Skin of body (tissue), 2 donors: ENCODE data around the gene TYMP. TPM values are rescaled to one million over a fixed set of nuclear protein-coding genes. Genes with fewer than 3 reads are reported as not detected.

Experiments
- DNase-seq: peaks from one replicate; lab custom pipeline; 2025; lab: John Stamatoyannopoulos, UW
- total RNA-seq: library from RNA; depleted of rRNA; stranded (reverse); fragments of >200 nt; gene quantifications from one replicate; pipeline ENCODE4 v1.2.3, GENCODE V29; 2014

The TYMP gene
- total RNA-seq, 1 donor from 2014 or later = 16.3 TPM

GRCh38 chr22:50505776-50506610 lies 23.8 kb downstream of the TYMP start:
- DNase-seq = no peak

DNA sequence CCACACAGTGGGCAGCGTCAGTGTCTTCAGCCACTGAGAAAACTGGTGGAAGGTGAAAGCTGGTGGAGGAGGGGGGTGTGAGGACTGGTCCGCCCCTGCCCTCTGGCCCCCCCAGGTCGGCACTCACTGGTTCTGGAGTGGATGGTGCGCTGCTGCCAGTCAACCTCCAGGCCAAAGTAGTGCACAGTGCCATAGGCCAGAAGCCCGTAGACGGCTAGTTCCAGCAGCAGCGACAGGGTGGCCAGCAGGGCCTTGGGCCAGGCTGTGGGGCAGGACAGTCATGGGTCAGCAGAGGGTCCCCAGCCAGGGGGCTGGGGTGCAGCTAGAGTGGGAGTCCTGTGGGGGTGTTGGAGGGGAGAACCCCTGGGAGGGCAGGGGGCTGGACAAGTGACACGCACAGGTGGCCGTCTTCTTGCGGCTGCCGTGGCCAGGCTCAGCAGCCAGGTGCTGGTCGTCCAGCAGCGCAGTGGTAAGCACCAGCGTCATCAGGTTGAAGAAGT lies 24.5 kb downstream of the TYMP start:
- no peak for DNase-seq

DNA sequence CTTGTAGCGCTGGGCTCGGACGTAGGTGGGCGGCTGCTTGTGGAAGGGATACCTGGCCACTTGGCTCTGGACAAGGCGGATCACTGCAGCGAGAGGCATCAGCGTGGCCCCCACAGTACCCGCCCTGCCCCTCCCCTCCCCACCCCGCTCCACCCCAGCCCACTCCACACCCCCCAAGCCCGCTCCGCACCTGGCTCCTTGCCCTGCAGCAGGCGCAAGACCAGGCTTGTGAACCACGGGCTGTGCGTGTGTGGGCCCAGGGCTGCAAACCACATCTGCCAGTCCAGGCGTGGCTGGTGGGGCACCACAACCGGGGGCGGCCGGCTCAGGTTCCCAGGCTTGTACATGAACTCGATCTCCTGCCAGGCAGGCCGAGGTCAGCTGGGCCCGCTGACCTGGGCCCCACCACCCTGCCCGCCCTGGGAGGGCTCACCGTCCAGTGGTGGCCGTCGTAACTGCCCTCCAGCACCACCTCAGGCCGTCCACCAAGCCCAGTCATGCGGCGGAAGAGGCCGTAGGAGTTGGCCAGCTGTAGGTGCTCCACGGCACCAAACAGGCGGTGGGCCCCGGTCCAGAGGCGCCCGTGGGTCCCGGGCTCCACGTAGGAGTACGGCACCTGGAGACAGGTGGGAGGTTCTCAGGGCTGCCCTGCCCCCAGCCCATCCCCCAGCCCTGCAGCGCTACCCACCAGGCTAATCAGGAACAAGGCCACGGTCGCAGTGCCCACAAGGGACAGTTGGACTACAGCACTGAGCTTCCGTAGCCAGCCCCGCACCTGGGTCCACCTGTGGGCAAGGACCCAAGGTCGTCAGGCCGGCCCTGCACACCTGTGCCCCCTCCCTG lies 25.2 kb downstream of the TYMP start:
- no peak for DNase-seq

- no peak for DNase-seq
Measured at GRCh38 chr22:50503475-50504145, 26.2 kb downstream of the TYMP start.

DNA sequence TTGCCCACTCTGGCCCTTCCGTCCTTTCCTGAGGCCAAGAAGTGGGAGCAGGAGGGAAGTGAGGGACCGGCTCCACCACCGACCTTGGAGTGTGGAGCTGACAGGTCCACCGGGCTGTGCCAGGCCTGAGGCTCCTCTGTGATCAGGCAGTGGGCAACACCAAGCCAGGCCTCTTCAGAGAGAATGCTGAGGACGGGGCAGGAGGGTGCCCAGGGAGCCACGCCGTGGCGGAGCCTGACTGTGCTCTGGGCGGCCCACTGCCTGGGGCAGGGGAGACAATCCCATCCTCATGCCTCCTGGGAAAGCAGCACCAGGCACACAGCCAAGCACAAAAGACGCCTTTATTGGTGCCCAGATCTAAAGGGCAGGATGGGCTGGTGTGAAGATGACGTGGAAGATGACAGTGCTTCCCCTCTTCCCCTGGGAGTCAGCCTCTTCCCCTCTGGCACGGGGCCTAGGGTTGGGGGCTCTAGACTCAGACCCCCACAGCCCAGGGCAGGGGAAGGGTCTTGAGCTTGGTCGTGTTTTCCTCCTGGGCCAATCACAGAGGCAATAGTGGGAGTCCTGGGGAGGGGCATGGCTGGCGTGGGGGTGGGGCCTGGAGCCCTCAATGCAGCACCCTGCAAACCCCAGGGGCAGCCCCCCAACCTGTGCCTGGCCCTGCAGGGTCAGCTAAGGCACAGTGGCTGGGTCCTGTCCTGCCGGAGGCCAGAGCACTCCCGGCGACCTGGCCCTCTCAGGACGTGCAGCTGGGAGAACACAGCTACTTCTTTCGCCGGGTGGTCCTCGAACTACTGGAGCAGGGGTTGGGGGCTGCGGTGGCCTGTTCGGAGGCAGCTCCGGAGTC lies 27.0 kb downstream of the TYMP start:
- no peak for DNase-seq

- DNase-seq = no peak
Measured at GRCh38 chr22:50502096-50502495, 27.7 kb downstream of the TYMP start.

GRCh38 chr22:50500452-50500851 lies 29.4 kb downstream of the TYMP start:
- no peak for DNase-seq

DNA sequence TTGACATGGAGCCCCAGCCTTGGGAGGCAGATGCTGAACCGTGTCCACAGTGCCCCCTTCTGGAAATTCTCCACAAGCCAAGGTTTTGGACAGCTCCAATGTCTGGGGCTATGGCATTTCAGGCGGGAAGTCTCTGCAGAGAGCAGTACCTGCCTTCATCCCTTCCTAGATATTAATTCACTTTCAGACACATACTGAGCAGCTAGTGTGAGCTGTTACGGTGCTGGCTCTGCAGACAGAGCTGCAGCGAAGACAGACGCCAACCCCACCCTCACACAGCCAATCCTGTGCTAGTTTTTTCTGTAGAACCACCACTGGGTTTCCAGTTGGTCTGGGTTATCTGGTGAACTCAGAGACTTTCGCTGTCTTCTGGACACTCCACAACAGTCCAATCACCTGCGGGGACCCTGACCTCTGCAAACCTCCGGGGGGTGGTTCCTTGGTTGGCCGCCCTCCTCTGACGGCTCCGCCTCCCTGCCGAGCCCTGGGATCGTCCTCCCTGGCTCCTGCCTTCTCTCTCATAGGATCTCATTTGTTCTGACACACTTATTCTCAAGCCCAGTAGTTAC lies 31.4 kb downstream of the TYMP start:
- DNase-seq = no peak

DNA sequence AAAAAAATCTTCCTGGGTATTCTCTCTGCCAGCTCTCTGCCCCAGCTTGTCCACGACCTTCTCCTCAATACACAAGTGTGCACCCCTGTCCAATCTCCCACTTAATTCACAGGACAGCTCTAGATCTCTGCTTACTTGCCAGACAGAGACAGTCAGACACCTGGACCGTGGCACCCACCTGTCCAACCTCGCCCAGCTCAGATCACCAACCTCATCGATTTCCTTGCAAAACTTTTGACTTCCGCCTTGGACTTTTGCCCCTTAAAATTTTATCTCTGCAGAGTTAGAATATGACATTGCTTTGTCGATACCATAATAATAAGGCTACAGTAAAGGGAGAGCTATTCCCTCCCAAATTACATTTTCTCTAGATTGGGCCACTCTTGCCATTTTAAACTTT lies 32.7 kb downstream of the TYMP start:
- no peak for DNase-seq

DNA sequence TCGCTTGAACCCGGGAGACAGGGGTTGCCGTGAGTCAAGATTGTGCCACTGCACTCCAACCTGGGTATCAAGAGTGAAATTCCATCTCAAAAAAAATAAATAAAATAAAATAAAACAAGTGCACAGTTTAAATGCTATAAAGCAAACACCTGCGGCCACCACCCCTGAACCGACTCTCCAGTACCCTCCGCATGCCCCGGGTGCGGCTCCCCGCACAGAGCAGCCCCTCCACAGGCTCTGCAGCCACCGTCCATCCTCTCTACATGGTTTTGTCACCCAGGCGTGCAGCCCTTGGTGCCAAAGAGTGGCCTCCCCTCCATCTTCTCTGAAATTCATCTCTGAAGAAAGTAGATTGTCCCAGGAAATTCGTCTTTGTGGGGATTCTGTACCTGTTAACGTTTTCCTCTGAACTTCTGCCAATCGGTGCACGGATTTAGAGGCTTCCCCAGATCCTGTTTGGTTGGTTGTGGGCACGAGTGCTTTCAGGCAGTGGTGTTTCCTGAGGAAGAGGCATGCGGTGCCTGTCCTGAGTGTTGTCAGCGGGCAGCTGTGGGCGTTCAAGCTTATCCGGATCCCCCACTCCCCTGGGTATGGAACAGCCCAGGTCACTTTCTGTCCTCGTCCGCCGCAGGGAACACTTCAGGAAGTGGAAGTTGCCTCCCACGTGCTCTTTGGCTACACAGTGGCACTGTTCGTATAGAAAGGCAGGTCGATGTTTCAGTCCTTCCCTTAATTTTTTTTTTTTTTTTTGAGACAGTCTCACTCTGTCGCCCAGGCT lies 39.1 kb downstream of the TYMP start:
- DNase-seq = no peak

DNA sequence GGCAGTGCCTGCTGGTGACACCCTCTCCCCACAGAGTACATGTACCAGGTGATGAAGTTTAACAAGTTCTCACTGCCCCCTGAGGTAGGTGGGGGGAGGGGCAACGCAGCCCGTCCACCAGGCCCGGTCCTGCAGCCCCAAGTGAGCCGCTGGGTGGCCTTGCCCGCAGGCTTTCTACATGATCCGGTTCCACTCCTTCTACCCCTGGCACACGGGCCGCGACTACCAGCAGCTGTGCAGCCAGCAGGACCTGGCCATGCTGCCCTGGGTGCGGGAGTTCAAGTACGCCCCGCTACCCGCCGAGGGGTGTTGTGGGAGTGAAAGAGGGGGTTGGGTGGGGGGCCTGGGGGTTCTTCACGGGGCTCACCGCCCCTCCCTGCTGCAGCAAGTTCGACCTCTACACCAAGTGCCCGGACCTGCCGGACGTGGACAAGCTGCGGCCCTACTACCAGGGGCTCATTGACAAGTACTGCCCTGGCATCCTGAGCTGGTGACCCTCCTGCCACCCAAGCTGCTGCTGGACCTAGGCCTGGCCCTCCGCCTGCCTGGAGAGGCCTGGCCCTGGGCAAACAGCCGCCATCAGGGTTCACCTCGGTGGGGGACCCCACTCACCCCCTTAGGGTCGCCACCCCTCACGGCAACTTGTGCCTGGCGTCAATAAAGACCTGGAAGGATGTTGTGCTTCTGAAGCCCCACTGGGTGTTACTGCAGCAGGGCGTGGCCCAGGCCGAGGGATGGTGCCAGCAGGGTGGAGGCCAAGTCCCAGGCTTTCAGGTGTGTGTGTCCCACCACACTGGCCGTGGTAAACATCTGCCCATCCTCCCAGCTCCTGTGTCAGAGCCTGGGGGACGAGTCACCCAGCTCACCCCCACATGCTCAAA lies 40.2 kb downstream of the TYMP start:
- no peak for DNase-seq

- no peak for DNase-seq
Measured at GRCh38 chr22:50488886-50489285, 40.9 kb downstream of the TYMP start.

- no peak for DNase-seq
Measured at GRCh38 chr22:50488006-50488677, 41.7 kb downstream of the TYMP start.

DNA sequence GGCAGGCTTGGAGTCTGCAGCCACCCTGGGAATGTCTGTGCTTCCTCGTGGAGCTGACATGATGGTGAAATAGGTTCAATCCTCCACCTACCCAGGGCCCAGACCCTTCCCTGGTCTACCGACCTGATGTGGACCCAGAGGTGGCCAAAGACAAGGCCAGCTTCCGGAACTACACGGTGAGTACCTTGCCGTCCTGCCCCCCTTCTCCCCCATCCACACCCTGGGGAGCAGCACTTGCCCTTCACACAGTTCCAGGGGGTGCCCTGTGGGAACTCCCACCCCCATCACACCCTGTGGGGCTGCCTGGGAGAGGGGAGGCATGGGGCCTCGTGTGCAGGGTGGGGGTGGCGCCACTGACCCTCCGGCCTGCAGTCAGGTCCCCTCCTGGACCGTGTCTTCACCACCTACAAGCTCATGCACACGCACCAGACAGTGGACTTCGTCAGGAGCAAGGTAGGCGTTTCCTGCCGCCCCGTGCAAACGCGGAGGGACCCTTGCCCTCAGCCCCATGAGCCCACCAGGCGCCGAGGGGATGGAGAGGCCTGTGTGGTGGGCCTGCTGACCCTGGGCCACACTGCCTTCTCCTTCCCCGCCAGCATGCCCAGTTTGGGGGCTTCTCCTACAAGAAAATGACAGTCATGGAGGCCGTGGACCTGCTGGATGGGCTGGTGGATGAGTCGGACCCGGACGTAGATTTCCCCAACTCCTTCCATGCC lies 42.4 kb downstream of the TYMP start:
- no peak for DNase-seq

DNA sequence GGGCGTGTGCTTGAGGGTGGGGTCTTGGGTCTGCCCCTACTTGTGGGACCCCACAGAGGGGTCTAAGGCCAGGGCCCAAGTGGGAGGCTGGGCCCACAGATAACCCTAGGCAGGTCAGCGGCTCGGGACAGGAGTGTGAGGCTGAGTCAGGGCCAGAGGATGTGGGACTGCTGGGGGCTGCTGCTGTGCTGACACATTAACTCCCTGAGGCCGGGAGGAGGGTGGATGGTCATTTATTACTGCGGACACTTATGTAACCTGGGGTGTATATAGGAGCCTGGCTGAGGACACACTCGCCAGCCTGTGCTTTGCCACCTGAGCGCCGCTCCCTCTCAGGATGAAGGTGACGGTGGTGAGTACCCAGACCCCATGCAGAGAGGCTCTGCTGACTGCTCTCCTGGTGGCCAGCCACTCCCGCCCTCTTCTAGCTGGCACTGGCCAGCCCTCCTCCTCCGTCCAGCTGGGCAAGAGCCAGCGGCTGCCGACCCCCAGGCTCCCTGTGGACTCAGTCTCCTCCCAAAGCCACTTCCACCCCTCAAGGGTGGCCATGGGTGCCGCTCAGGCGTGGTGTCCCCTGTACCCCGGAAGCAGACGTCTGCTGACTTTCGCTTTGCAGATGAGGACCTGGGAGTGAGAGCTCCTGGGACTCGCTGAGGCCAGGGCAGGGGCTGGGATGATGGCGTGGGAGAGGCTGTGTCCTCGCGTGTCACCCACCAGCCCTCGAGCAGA lies 43.1 kb downstream of the TYMP start, which contains the start of gene MIOX:
Gene MIOX (plus strand): TSS at position 299 of the 729 bp plus-strand sequence. CDS start 39 bp downstream, at position 338.
- DNase-seq = no peak

DNA sequence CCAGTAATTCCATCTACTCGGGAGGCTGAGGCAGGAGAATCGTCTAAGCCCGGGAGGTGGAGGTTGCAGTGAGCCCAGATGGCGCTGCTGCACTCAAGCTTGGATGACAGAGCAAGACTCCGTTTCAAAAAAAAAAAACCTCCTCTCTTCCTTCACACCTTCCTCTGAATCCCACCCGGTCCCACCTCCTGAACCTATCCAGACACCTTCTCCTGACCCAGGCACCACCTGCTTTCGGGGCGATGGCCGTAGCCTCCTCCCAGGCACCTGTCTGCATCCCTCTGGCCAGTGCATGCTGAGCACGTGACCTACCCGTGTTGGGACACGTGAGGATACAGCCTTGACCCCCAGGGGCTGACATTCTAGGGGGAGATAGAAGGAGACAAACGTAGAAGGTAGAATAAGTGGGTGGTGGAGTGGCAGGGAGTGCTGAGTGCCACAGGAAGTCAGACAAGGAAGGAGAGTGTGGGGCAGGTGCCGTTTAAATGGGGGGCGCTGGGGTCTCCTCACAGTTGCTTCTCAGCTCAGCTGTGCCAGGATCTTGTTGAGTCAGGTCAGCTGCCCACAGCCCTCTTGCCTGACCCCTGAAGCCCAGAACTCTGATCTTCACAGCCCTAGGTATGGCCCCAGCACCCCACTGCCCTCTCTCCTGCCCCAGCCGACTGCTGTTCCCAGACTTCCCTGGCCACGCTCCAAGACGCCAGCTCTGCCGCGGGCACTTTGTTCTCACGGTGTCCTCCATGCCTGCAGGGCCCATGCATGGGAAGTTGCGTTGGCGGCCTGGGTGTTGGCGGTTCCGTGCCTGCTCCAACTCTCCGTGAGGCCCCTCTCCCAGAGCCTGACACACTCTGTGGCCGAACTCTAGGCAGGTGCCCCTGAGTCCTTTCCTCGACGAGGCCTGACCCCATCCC lies 44.3 kb downstream of the TYMP start:
- DNase-seq = no peak
